Activated CD8-positive, alpha-beta memory T cell treated with anti-CD3 and anti-CD28 coated beads for 48 hours (primary cell): Measurements from ENCODE around the gene AP3B1.
"Not testable (repeated sequence)": the region's sequence is repeated elsewhere in the genome, so short reads cannot be mapped to it uniquely, and the experiment has no call there.

Experiments used
- DNase-seq, 3 experiments: peaks; one replicate each; pipeline ENCODE4 v3.0.0-alpha.2; 2020; ENCODE audit warnings: low read depth in 2 of 3, low spot score in 2 of 3

The AP3B1 gene

GRCh38 chr5:78067581-78067980, 226.9 kb downstream of the AP3B1 start:
- DNase-seq = not testable (repeated sequence)

GRCh38 chr5:78066722-78067121, 227.8 kb downstream of the AP3B1 start:
- DNase-seq = not testable (repeated sequence)

GRCh38 chr5:78065663-78066062, 228.8 kb downstream of the AP3B1 start:
- DNase-seq = no peak

- DNase-seq = no peak
Observed at GRCh38 chr5:78064941-78065472, 229.5 kb downstream of the AP3B1 start.

GRCh38 chr5:78063495-78063894, 231.0 kb downstream of the AP3B1 start:
- no peak for DNase-seq

- no peak for DNase-seq
Observed at GRCh38 chr5:78062645-78063044, 231.9 kb downstream of the AP3B1 start.

GRCh38 chr5:78060421-78060820, 234.1 kb downstream of the AP3B1 start:
- DNase-seq = no peak

- DNase-seq = no peak
Observed at GRCh38 chr5:78058625-78059024, 235.9 kb downstream of the AP3B1 start.

GRCh38 chr5:78056901-78057514, 237.5 kb downstream of the AP3B1 start:
- DNase-seq = no peak

GRCh38 chr5:78056053-78056452, 238.4 kb downstream of the AP3B1 start:
- no peak for DNase-seq

GRCh38 chr5:78050888-78051287, 243.6 kb downstream of the AP3B1 start:
- no peak for DNase-seq

- DNase-seq = not testable (repeated sequence)
Observed at GRCh38 chr5:78046823-78047222, 247.7 kb downstream of the AP3B1 start.

- DNase-seq = no peak
Observed at GRCh38 chr5:78046006-78046405, 248.5 kb downstream of the AP3B1 start.

- DNase-seq = no peak
Observed at GRCh38 chr5:78041805-78042204, 252.7 kb downstream of the AP3B1 start.

- no peak for DNase-seq
Observed at GRCh38 chr5:78025540-78025939, 269.0 kb downstream of the AP3B1 start.

- DNase-seq = no peak
Observed at GRCh38 chr5:78019744-78020143, 274.8 kb downstream of the AP3B1 start.

GRCh38 chr5:78016863-78017529, 277.5 kb downstream of the AP3B1 start:
- DNase-seq = no peak

GRCh38 chr5:78009937-78010527, 284.5 kb downstream of the AP3B1 start:
- DNase-seq = no peak

GRCh38 chr5:78008356-78008967, 286.0 kb downstream of the AP3B1 start:
- no peak for DNase-seq

- DNase-seq = no peak
Observed at GRCh38 chr5:78007233-78007632, 287.3 kb downstream of the AP3B1 start.

GRCh38 chr5:78006449-78006848, 288.0 kb downstream of the AP3B1 start:
- no peak for DNase-seq
